Cardiac ventricle fibroblast (primary cell): Measurements from ENCODE around the gene GMCL2. TPM values are rescaled to one million over a fixed set of nuclear protein-coding genes. Genes with fewer than 3 reads are reported as not detected.

Experiments
- total RNA-seq: library from RNA; depleted of rRNA; stranded (reverse); fragments of >200 nt; gene quantifications from 2 replicates; pipeline ENCODE4 v1.2.3, GENCODE V29; 2015

The GMCL2 gene, protein sequence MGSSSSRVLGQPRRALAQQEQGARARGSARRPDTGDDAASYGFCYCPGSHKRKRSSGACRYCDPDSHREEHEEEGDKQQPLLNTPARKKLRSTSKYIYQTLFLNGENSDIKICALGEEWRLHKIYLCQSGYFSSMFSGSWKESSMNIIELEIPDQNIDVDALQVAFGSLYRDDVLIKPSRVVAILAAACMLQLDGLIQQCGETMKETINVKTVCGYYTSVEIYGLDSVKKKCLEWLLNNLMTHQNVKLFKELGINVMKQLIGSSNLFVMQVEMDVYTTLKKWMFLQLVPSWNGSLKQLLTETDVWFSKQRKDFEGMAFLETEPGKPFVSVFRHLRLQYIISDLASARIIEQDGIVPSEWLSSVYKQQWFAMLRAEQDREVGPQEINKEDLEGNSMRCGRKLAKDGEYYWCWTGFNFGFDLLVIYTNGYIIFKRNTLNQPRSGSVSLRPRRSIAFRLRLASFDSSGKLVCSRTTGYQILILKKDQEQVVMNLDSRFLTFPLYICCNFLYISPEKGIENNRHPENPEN
- total RNA-seq, result not detected in 2 replicates

DNA sequence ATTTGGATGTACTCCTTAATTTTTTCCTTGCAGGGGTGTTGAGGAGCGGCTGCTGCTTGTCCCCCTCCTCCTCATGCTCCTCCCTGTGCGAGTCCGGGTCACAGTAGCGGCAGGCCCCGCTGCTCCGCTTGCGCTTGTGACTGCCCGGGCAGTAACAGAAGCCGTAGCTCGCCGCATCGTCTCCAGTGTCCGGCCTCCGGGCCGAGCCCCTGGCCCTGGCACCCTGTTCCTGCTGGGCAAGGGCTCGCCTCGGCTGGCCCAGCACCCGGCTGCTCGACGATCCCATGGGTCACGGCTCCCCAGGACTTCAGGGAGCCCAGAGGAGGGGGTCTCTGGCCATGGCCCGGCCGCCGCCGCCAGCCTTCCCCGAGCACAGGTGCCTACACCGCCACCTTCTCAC, at the start of gene GMCL2:
Gene GMCL2, minus strand, starts transcription at position 358 of the 400 bp plus-strand sequence. Its CDS starts 72 bp downstream, at position 286.

DNA sequence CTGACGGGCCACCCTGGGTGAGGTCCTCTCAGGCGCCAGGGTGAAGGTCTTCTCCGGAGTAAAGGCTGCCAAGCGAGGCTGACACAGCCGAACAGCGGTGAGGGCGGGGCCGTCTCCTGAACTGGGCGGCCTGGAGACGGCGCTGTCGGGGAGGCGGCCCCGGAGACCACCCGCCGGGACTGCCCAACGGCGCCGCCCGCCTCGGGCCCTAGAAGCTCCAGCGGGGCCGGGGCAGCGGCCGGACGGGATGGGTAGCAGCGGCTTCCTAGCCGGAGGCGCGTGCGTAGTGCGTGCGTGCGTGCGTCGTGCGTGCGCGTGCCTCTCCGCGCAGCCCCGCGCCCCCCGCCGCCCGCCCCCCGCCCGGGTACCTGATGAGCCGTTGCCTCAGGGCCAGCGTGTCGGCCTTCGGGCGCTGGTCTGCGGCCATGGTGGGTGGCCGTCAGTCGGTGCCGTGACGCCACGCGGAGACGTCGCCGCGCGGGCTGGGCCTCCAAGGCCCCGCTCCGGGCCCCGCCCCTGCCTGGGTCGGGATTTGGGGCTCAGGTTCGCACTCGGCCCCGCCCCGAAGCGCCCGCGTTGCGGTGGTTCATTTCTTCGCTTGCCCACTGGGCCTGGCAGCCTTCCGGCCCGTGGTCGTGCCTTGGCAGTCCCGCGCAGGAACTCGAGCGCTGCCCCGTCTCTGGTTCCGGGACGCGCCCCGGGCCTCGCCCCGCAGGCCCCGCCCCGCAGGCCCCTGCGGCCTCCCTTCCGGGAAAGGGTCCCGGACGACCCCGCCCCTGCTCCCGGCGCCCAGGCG, 45.2 kb upstream of the GMCL2 start, which contains the start of gene PHYKPL:
Gene PHYKPL, minus strand, starts transcription at position 679 of the 796 bp plus-strand sequence. Its CDS starts 252 bp downstream, at position 427.

DNA sequence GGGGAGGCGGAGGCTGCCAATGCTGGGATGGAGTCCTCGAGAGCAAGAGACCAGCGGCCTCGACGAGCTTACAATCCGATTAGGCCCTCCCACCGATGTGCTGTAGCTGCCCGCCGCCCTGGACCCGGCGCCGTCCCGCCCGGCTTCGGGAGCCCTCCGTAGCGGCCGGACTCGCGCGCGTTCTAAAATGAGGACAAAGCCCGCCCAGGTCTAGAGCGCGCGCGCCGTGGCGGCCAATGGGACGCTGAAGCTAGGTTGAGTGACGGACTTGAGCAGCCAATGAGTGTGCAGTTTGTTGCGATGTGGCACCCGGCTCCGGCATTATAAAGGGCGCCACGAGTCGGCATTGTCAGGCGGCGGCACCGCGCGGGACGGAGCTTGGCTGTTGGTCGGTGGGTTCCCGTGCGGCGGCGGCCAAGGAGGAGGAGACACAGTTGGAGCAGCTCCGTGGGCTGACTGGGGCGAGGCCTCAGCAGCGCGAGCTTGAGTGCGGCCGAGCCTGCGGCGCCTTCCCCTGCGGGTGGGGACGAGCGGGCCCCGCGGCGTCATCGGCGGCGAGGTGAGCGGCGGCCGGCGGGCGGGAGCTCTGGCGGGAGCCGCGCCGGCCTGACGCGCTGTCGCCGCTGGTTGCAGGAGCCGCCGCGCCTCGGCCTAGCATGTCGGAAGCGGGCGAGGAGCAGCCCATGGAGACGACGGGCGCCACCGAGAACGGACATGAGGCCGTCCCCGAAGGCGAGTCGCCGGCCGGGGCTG, 17.2 kb upstream of the GMCL2 start, which contains the start of gene HNRNPAB:
Gene HNRNPAB, plus strand, starts transcription at position 352 of the 753 bp plus-strand sequence. Its CDS starts 305 bp downstream, at position 657.

DNA sequence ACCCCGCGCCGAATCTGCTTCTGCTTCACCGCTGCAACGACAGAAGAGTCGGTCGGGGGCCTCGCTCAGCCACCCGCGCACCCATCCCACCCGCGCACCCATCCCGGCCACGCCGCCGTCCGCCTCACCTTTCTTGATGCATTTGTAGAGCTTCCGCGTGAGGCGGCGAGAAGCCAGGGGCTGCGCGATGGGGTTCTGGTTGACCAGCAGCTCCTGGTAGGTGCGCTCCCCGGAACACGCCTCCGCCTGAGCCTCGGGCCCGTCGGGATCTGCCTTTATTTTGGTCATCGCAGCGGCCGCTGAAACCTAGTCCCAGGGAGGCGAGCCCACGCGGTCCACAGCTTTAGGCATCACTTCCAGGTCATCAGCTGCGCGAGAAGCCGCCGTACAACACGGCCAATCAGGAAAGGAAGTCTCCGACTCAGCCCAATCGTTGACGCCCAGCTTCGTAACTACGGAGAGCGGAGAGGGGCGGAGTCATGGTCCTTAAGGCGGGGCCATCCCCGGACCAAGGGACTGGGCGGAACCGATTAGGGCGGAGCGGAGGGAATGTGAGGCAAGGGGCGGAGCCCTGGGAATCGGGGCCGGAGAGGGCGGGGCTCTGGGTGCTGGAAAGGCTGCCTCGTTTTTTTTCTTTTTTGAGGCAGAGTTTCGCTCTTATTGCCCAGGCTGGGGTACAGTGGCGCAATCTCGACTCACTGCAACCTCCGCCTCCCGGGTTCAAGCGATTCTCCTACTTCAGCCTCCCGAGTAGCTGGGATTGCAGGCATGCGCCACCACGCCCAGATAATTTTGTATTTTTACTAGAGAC, 33.4 kb downstream of the GMCL2 start, which contains the start of gene NHP2:
Gene NHP2, minus strand, starts transcription at position 356 of the 811 bp plus-strand sequence. Its CDS starts 68 bp downstream, at position 288.

Other genes starting within 250 kb of the GMCL2 start
- not detected in 2 replicates for gene PROP1, start 191.1 kb downstream of the GMCL2 start, total RNA-seq
- 1.4 and 1.7 TPM in 2 replicates for gene N4BP3, start 73.8 kb downstream of the GMCL2 start, total RNA-seq
- 10.0 and 11.9 TPM in 2 replicates for gene RMND5B, start 56.4 kb downstream of the GMCL2 start, total RNA-seq
- 170 and 220 TPM in 2 replicates for gene NHP2, start 33.5 kb downstream of the GMCL2 start, total RNA-seq
- 86.6 and 98.2 TPM in 2 replicates for gene HNRNPAB, start 17.2 kb upstream of the GMCL2 start, total RNA-seq
- 12.0 and 15.7 TPM in 2 replicates for gene PHYKPL, start 45.4 kb upstream of the GMCL2 start, total RNA-seq